OCI-LY1 (cell line): Measurements from ENCODE around the gene PPP1CB.

Source experiments
- CTCF ChIP-seq: fragments of 200-600 bp; sonication (generic), shearing (Covaris generic); IDR thresholded peaks from 2 replicates; pipeline ENCODE4 v1.5.1; 2017; ENCODE audit warnings: mild to moderate bottlenecking, antibody characterized with exemption, low read length, moderate library complexity, mixed read lengths
- EZH2 ChIP-seq: fragments of 200-600 bp; sonication (generic), shearing (Covaris generic); IDR thresholded peaks from 2 replicates; pipeline ENCODE4 v1.8.0; 2017; ENCODE audit warnings: borderline replicate concordance, mixed run types, mild to moderate bottlenecking, antibody characterized with exemption, low read length, moderate library complexity, mixed read lengths

- no peak for TF ChIP-seq CTCF
- no peak for TF ChIP-seq EZH2
Observed at GRCh38 chr2:28735511-28735910, 16.1 kb upstream of the PPP1CB start.
